ENCODE measurements around the gene HOXD11. TPM values are rescaled to one million over a fixed set of nuclear protein-coding genes. Genes with fewer than 3 reads are reported as not detected.

Gene HOXD11
- total RNA-seq, 1 donor from 2014 or later = not detected

GRCh38 chr2:176107731-176108181 lies 676 bp downstream of the HOXD11 start:
- Mint-ChIP-seq H3K27me3 (ENCODE audit: unreplicated experiment) (peaks cover 47% of the 10 kb centered on the region), H3K4me1 (ENCODE audit: low read depth, unreplicated experiment) (peaks cover 3% of the 10 kb centered on the region), H3K9me3 (ENCODE audit: unreplicated experiment) (peaks cover 10% of the 10 kb centered on the region), H3K4me3 (ENCODE audit: unreplicated experiment) (no peak overlapping the region), H3K27ac (ENCODE audit: unreplicated experiment) (no peak overlapping the region), H3K36me3 (ENCODE audit: unreplicated experiment) (no peaks in the 10 kb centered on the region)
- TF ChIP-seq CTCF (IDR thresholded peaks at IDR 0.05; ENCODE audit: partially characterized antibody, unreplicated experiment) = no peak
- no peak for DNase-seq

GRCh38 chr2:176109192-176109901 lies 2.3 kb downstream of the HOXD11 start:
- Mint-ChIP-seq H3K4me1 (ENCODE audit: low read depth, unreplicated experiment) (peaks cover 3% of the 10 kb centered on the region), H3K27ac (ENCODE audit: unreplicated experiment) (no peak overlapping the region), H3K9me3 (ENCODE audit: unreplicated experiment) (peaks cover 8% of the 10 kb centered on the region), H3K27me3 (ENCODE audit: unreplicated experiment) (peaks cover 47% of the 10 kb centered on the region), H3K4me3 (ENCODE audit: unreplicated experiment) (peak overlapping the region; percentile 56), H3K36me3 (ENCODE audit: unreplicated experiment) (peaks cover 4% of the 10 kb centered on the region)
- TF ChIP-seq CTCF (IDR thresholded peaks at IDR 0.05; ENCODE audit: partially characterized antibody, unreplicated experiment) = peak; percentile 22
- no peak for DNase-seq

DNA sequence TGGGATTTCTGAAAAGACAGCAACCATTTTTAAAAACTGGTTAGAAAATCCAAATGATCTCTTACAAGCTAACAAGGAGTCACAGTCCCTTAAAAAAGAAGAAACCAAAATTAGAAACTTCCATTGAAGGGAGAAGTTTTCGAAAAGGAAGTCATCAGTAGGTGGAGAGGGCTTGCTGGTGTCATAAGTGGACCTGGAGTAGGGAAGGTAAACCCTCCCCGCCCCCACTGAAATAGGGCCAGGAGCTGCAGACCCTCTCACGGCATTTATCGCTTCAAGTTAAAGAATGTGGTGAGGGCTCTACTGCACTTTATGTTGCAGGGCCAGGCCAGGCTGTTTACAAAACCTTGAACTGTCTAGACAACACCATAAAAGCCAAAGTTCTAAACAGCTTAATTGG lies 2.9 kb downstream of the HOXD11 start:
- peaks cover 8% of the 10 kb centered on the region for H3K9me3 Mint-ChIP-seq (ENCODE audit: unreplicated experiment)
- peaks cover 4% of the 10 kb centered on the region for H3K36me3 Mint-ChIP-seq (ENCODE audit: unreplicated experiment)
- DNase-seq = no peak
- no peak for TF ChIP-seq CTCF (IDR thresholded peaks at IDR 0.05; ENCODE audit: partially characterized antibody, unreplicated experiment)
- peaks cover 45% of the 10 kb centered on the region for H3K27me3 Mint-ChIP-seq (ENCODE audit: unreplicated experiment)
- no peak overlapping the region for H3K4me3 Mint-ChIP-seq (ENCODE audit: unreplicated experiment)
- H3K4me1 Mint-ChIP-seq (ENCODE audit: low read depth, unreplicated experiment) = peaks cover 3% of the 10 kb centered on the region
- H3K27ac Mint-ChIP-seq (ENCODE audit: unreplicated experiment) = no peak overlapping the region

DNA sequence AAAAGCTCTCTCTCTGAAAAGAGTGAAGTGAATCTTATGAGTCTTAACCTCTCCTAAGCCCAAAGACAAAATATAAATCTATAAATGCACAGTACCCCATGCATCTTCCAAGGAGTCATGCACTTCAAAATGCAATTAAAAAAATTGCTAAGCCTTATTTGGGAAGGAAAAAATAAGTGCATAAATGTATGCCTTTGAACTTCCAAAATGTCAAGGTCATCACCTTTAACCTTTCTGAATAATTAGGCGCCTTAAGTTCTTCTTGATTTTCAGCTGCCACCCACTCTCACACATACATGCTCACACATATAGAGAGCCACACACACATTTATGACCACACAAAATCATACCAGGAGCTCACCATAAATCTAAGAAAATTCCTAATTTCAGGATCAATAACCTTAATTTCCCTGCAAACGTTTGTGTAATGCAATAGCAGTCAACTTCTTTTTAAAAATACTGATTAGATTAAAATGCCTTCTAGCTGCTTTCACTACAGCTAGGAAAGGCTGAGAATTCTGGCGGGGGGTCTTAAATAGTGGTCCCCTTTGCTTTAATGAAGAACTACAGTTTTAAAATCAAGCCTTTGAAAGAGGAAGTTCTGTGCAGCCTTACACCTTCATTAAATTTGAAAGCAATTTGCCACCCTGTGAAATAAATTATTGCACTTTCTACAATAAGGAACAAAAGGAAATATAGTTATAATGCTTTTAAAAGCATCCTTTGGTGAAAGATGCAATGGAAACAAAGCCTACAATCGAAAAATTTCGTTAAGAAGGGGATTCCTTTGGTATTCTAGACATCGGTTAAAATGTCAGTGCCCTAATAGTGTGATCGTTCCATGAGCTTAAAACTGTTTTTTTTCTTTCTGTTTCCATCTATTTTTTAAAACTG lies 3.6 kb downstream of the HOXD11 start:
- H3K9me3 Mint-ChIP-seq (ENCODE audit: unreplicated experiment) = peaks cover 8% of the 10 kb centered on the region
- no peak for TF ChIP-seq CTCF (IDR thresholded peaks at IDR 0.05; ENCODE audit: partially characterized antibody, unreplicated experiment)
- H3K27ac Mint-ChIP-seq (ENCODE audit: unreplicated experiment) = no peak overlapping the region
- peaks cover 3% of the 10 kb centered on the region for H3K4me1 Mint-ChIP-seq (ENCODE audit: low read depth, unreplicated experiment)
- no peak overlapping the region for H3K4me3 Mint-ChIP-seq (ENCODE audit: unreplicated experiment)
- H3K27me3 Mint-ChIP-seq (ENCODE audit: unreplicated experiment) = peaks cover 41% of the 10 kb centered on the region
- peaks cover 4% of the 10 kb centered on the region for H3K36me3 Mint-ChIP-seq (ENCODE audit: unreplicated experiment)
- no peak for DNase-seq

GRCh38 chr2:176111309-176111663 lies 4.2 kb downstream of the HOXD11 start:
- Mint-ChIP-seq H3K27ac (ENCODE audit: unreplicated experiment) (no peak overlapping the region), H3K4me1 (ENCODE audit: low read depth, unreplicated experiment) (peaks cover 1% of the 10 kb centered on the region), H3K9me3 (ENCODE audit: unreplicated experiment) (peaks cover 6% of the 10 kb centered on the region), H3K4me3 (ENCODE audit: unreplicated experiment) (no peak overlapping the region), H3K36me3 (ENCODE audit: unreplicated experiment) (peaks cover 4% of the 10 kb centered on the region), H3K27me3 (ENCODE audit: unreplicated experiment) (peaks cover 40% of the 10 kb centered on the region)
- peak; percentile 81 for DNase-seq
- TF ChIP-seq CTCF (IDR thresholded peaks at IDR 0.05; ENCODE audit: partially characterized antibody, unreplicated experiment) = peak; percentile 54
